ENCODE data around the gene DGKD. TPM values are rescaled to one million over a fixed set of nuclear protein-coding genes. Genes with fewer than 3 reads are reported as not detected.
A peak's percentile ranks its signal among the peaks of the same experiment; 100 is the strongest.

Gene DGKD
- total and polyA plus RNA-seq, 10 of the 15 experiments (the other 5 are each of a cell fraction or from before 2014, with no cell fraction given): 2.7 to 81.9 (median 27.0) TPM

GRCh38 chr2:233409286-233409991 lies 55.1 kb downstream of the DGKD start:
- Histone ChIP-seq H3K27ac (ENCODE audit: control insufficient read depth, insufficient read depth) (no peak overlapping the region), H3K79me2 (ENCODE audit: control insufficient read depth, insufficient read depth, low read length) (peaks cover 2% of the 10 kb centered on the region), H3K27me3 (replicated peaks in 1 of 2; ENCODE audit: control insufficient read depth in 2 of 2, insufficient read depth in 2 of 2, low read length in 1 of 2) (no peaks in the 10 kb centered on the region), H3K36me3 (ENCODE audit: control insufficient read depth in 2 of 2, insufficient read depth in 2 of 2, low read length in 1 of 2) (peaks cover 1 to 9% of the 10 kb centered on the region in 2 experiments), H3K4me3 (no peak overlapping the region), H4K20me1 (ENCODE audit: control insufficient read depth, insufficient read depth) (no peaks in the 10 kb centered on the region), H2AFZ (ENCODE audit: control insufficient read depth, low read depth, low read length) (no peak overlapping the region), H3K9me3 (replicated peaks; ENCODE audit: control insufficient read depth, insufficient read depth, low read length) (peaks cover 6% of the 10 kb centered on the region), H3K4me2 (ENCODE audit: control insufficient read depth, insufficient read depth) (no peak overlapping the region), H3K9ac (ENCODE audit: control insufficient read depth, insufficient read depth, low read length) (no peak overlapping the region), H3K4me1 (ENCODE audit: control insufficient read depth, insufficient read depth, low read length) (peaks cover 5% of the 10 kb centered on the region)
- POLR2A ChIA-PET: interaction anchor here (0.6 to 1.7 kb wide), 2 partner anchors 10 to 122 kb away, joined by 3 to 7 read pairs; no protein-coding TSS in a partner anchor
- no TSS peak for BruUV-seq (replicated peaks)
- FAIRE-seq (no peak), DNase-seq (ENCODE audit: low read depth, low spot score) (no peak), ATAC-seq (no peak)
- WGBS (ENCODE audit: insufficient coverage, insufficient replicate concordance, low lambda C conversion rate, missing lambda C conversion rate): 63% methylated on average over 6 of the region's 6 CpGs
- SMC1A ChIA-PET (ENCODE audit: uncharacterized antibody, unreplicated experiment): interaction anchor here (1.2 kb wide), 1 partner anchor 8 kb away, joined by 3 read pairs; no protein-coding TSS in a partner anchor
- TF ChIP-seq ZNF384 (IDR thresholded peaks at IDR 0.05; ENCODE audit: borderline replicate concordance, low read depth, low read length): peak; percentile 38; the same call in 1 of the 2 replicates
- no peak for TF ChIP-seq POU2F2 (IDR thresholded peaks at IDR 0.05; ENCODE audit: borderline replicate concordance, low read depth, low read length)
- in situ Hi-C loops (cut with MboI) (loop anchor here (5.0 kb wide), 1 partner anchor 38 kb away; no protein-coding TSS in a partner anchor), intact Hi-C loops (cut with micrococcal nuclease; ENCODE audit: unreplicated experiment) (no loop called here)
- RAD21 ChIA-PET (ENCODE audit: unreplicated experiment): interaction anchor here (1.2 kb wide), 1 partner anchor 34 kb away, joined by 3 read pairs; no protein-coding TSS in a partner anchor
- CTCF ChIA-PET: interaction anchor here (9.9 to 10.8 kb wide), 2 partner anchors 12 to 36 kb away, joined by 135 to 215 read pairs; no protein-coding TSS in a partner anchor

DNA sequence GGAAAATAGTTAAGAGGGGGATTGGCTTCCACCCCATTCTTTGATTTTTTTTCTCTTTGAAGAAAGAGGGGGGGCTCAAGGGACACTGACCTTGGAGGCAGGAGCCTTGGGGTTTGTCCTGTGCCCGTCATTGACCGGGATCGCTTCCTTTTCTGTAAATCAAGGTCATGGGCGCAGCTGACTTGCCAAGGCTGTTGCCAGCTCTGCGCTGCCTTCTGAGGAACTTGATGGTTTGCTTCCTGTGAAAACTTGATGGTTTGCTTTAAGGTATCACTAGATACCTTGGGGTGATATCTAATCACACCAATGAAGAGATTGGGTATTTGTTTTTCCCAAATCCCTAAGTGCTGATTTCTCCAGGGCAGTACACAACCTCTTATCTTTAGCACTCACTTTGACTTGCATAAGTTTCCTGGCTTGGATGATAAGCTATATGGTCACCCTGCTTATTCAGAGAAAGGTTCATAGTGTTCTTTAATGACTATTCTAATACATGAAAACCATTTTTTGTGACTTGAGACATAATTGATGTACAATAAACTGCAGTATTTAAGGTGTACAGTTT lies 56.0 kb downstream of the DGKD start:
- Histone ChIP-seq H3K4me1 (ENCODE audit: control insufficient read depth, insufficient read depth, low read length) (peaks cover 5% of the 10 kb centered on the region), H3K27me3 (replicated peaks in 1 of 2; ENCODE audit: control insufficient read depth in 2 of 2, insufficient read depth in 2 of 2, low read length in 1 of 2) (no peaks in the 10 kb centered on the region), H3K36me3 (ENCODE audit: control insufficient read depth in 2 of 2, insufficient read depth in 2 of 2, low read length in 1 of 2) (peaks cover 1 to 7% of the 10 kb centered on the region in 2 experiments; a peak in 3 of 4 replicates), H3K4me2 (ENCODE audit: control insufficient read depth, insufficient read depth) (no peak overlapping the region), H3K79me2 (ENCODE audit: control insufficient read depth, insufficient read depth, low read length) (peaks cover 2% of the 10 kb centered on the region), H3K4me3 (no peak overlapping the region), H3K9ac (ENCODE audit: control insufficient read depth, insufficient read depth, low read length) (no peak overlapping the region), H4K20me1 (ENCODE audit: control insufficient read depth, insufficient read depth) (no peaks in the 10 kb centered on the region), H2AFZ (ENCODE audit: control insufficient read depth, low read depth, low read length) (no peak overlapping the region), H3K27ac (ENCODE audit: control insufficient read depth, insufficient read depth) (no peak overlapping the region), H3K9me3 (replicated peaks; ENCODE audit: control insufficient read depth, insufficient read depth, low read length) (peaks cover 6% of the 10 kb centered on the region)
- FAIRE-seq (no peak), ATAC-seq (no peak), DNase-seq (ENCODE audit: low read depth, low spot score) (no peak)
- ChIA-PET CTCF (interaction anchor here (0.6 to 10.8 kb wide), 2 partner anchors 13 to 35 kb away, joined by 3 to 215 read pairs; no protein-coding TSS in a partner anchor), POLR2A (interaction anchor here (1.7 kb wide), 1 partner anchor 9 kb away, joined by 7 read pairs; no protein-coding TSS in a partner anchor), RAD21 (ENCODE audit: unreplicated experiment) (interaction anchor here (1.2 kb wide), 1 partner anchor 33 kb away, joined by 3 read pairs; no protein-coding TSS in a partner anchor), SMC1A (ENCODE audit: uncharacterized antibody, unreplicated experiment) (interaction anchor here (1.2 kb wide), 1 partner anchor 8 kb away, joined by 3 read pairs; no protein-coding TSS in a partner anchor)
- intact Hi-C loops (cut with micrococcal nuclease; ENCODE audit: unreplicated experiment): no loop called here
- in situ Hi-C loops (cut with MboI): no loop called here
- no peak for TF ChIP-seq PBX3 (IDR thresholded peaks at IDR 0.05; ENCODE audit: insufficient replicate concordance, low read depth, low read length)
- no peak for TF ChIP-seq RAD21 (IDR thresholded peaks at IDR 0.05; ENCODE audit: insufficient read depth, low read depth, low read length)
- no TSS peak for BruUV-seq (replicated peaks)
- WGBS (ENCODE audit: insufficient coverage, insufficient replicate concordance, low lambda C conversion rate, missing lambda C conversion rate): 97% methylated on average over 5 of the region's 5 CpGs
